Loucy (cell line): ENCODE measurements around the gene ASPSCR1.

ENCODE experiments used
- H2AFZ ChIP-seq: fragments of 200-600 bp; sonication (generic); 2 replicates; pipeline ENCODE4 v1.6.0; 2016; ENCODE audit warnings: antibody characterized with exemption, mild to moderate bottlenecking, low read length, moderate library complexity
- H3F3A ChIP-seq: fragments of 200-600 bp; 2 replicates; pipeline ENCODE4 v1.6.0; 2016; ENCODE audit warnings: antibody characterized with exemption, low read depth, mild to moderate bottlenecking
- H3K27me3 ChIP-seq: fragments of 200-600 bp; sonication (generic); 2 replicates; pipeline ENCODE4 v1.6.1; 2014; ENCODE audit warnings: low read length, mild to moderate bottlenecking; ENCODE audit not compliant: insufficient read depth, poor library complexity, severe bottlenecking
- H3K36me3 ChIP-seq: fragments of 200-600 bp; sonication (generic); 2 replicates; pipeline ENCODE4 v1.6.1; 2016; ENCODE audit warnings: low read length; ENCODE audit not compliant: insufficient read depth
- H3K4me1 ChIP-seq: fragments of 200-600 bp; sonication (generic); 2 replicates; pipeline ENCODE4 v1.5.1; 2014; ENCODE audit warnings: low read length, mild to moderate bottlenecking; ENCODE audit not compliant: insufficient read depth, poor library complexity, severe bottlenecking
- H3K4me2 ChIP-seq: fragments of 200-600 bp; sonication (generic); 2 replicates; pipeline ENCODE4 v1.6.0; 2014; ENCODE audit warnings: antibody characterized with exemption, low read length, low read depth, mild to moderate bottlenecking; ENCODE audit not compliant: poor library complexity, severe bottlenecking
- H3K4me3 ChIP-seq: fragments of 200-600 bp; sonication (generic); 2 replicates; pipeline ENCODE4 v1.5.1; 2014; ENCODE audit warnings: low read length, mild to moderate bottlenecking, mixed read lengths; ENCODE audit not compliant: poor library complexity, severe bottlenecking
- H3K79me2 ChIP-seq: fragments of 200-600 bp; sonication (generic); 2 replicates; pipeline ENCODE4 v1.6.1; 2014; ENCODE audit warnings: low read length; ENCODE audit not compliant: insufficient read depth
- H3K9ac ChIP-seq: fragments of 200-600 bp; sonication (generic); 2 replicates; pipeline ENCODE4 v1.6.0; 2014; ENCODE audit warnings: mild to moderate bottlenecking, low read depth, low read length, moderate library complexity; ENCODE audit not compliant: poor library complexity, severe bottlenecking
- H3K9me2 ChIP-seq: fragments of 200-600 bp; sonication (generic); replicated peaks from 2 replicates; pipeline ENCODE4 v1.6.1; 2016; ENCODE audit warnings: low read depth, low read length, mixed read lengths
- H3K9me3 ChIP-seq: fragments of 200-600 bp; sonication (generic); 2 replicates; pipeline ENCODE4 v1.6.1; 2014; ENCODE audit warnings: mild to moderate bottlenecking, antibody characterized with exemption, low read length, low read depth; ENCODE audit not compliant: insufficient read depth
- H4K20me1 ChIP-seq: fragments of 200-600 bp; sonication (generic); 2 replicates; pipeline ENCODE4 v1.6.0; 2014; ENCODE audit warnings: antibody characterized with exemption, low read length, mild to moderate bottlenecking; ENCODE audit not compliant: insufficient read depth, poor library complexity, severe bottlenecking
- EZH2phosphoT487 ChIP-seq: fragments of 200-600 bp; IDR thresholded peaks from 2 replicates; pipeline ENCODE4 v1.6.1; 2018; ENCODE audit warnings: antibody characterized with exemption, mild to moderate bottlenecking, moderate library complexity, borderline replicate concordance
- TF ChIP-seq, protein P1 (sequence below): fragments of 200-600 bp; sonication (generic); conservative IDR thresholded peaks from 2 replicates; pipeline ENCODE4 v1.5.1; 2014; ENCODE audit warnings: mild to moderate bottlenecking, antibody characterized with exemption, low read length

ASPSCR1 gene

GRCh38 chr17:82028966-82029365 lies 51.5 kb downstream of the ASPSCR1 start:
- Histone ChIP-seq H3K9me2 (no peaks in the 10 kb centered on the region), H3K4me2 (no peak overlapping the region), H2AFZ (no peak overlapping the region), H3K36me3 (no peaks in the 10 kb centered on the region), H3K79me2 (peaks cover 8% of the 10 kb centered on the region; the same call in 1 of the 2 replicates), H3K9me3 (no peaks in the 10 kb centered on the region), H4K20me1 (no peaks in the 10 kb centered on the region), H3K4me1 (peaks cover 21% of the 10 kb centered on the region), H3K9ac (no peak overlapping the region), H3F3A (no peaks in the 10 kb centered on the region), H3K4me3 (no peak overlapping the region), H3K27me3 (no peaks in the 10 kb centered on the region)
- TF ChIP-seq EZH2phosphoT487, result no peak
- TF ChIP-seq, protein P1, sequence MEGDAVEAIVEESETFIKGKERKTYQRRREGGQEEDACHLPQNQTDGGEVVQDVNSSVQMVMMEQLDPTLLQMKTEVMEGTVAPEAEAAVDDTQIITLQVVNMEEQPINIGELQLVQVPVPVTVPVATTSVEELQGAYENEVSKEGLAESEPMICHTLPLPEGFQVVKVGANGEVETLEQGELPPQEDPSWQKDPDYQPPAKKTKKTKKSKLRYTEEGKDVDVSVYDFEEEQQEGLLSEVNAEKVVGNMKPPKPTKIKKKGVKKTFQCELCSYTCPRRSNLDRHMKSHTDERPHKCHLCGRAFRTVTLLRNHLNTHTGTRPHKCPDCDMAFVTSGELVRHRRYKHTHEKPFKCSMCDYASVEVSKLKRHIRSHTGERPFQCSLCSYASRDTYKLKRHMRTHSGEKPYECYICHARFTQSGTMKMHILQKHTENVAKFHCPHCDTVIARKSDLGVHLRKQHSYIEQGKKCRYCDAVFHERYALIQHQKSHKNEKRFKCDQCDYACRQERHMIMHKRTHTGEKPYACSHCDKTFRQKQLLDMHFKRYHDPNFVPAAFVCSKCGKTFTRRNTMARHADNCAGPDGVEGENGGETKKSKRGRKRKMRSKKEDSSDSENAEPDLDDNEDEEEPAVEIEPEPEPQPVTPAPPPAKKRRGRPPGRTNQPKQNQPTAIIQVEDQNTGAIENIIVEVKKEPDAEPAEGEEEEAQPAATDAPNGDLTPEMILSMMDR, result no peak

DNA sequence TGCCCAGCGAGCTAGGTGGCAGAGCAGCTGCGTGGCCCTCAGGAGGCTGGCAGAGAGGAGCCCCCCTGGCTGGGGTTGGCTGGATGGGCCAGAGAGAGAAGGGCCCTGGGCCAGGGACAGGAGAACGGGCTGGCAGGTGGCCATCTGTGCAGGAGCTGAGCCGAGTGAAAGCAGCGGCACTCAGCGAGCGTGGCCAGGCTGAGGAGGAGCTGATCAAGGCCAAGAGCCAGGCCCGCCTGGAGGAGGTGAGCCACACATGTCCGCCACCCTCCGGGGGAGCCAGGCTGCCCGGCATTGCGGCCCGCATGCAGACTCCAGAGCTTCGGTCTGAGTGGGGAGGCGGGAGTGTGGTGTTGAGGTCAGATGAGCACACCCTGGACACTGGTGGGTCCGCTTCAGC lies 52.0 kb downstream of the ASPSCR1 start:
- H3K9ac ChIP-seq, result no peak overlapping the region
- H3K4me1 ChIP-seq, result peaks cover 17% of the 10 kb centered on the region
- TF ChIP-seq, protein P1, result no peak
- no peak for TF ChIP-seq EZH2phosphoT487
- H3K36me3 ChIP-seq, result no peaks in the 10 kb centered on the region
- H4K20me1 ChIP-seq, result no peaks in the 10 kb centered on the region
- H3K9me3 ChIP-seq, result no peaks in the 10 kb centered on the region
- no peaks in the 10 kb centered on the region for H3K27me3 ChIP-seq
- no peaks in the 10 kb centered on the region for H3F3A ChIP-seq
- no peaks in the 10 kb centered on the region for H3K9me2 ChIP-seq
- H3K79me2 ChIP-seq, result peaks cover 4% of the 10 kb centered on the region; the same call in 1 of the 2 replicates
- no peak overlapping the region for H3K4me2 ChIP-seq
- no peak overlapping the region for H3K4me3 ChIP-seq
- no peak overlapping the region for H2AFZ ChIP-seq

DNA sequence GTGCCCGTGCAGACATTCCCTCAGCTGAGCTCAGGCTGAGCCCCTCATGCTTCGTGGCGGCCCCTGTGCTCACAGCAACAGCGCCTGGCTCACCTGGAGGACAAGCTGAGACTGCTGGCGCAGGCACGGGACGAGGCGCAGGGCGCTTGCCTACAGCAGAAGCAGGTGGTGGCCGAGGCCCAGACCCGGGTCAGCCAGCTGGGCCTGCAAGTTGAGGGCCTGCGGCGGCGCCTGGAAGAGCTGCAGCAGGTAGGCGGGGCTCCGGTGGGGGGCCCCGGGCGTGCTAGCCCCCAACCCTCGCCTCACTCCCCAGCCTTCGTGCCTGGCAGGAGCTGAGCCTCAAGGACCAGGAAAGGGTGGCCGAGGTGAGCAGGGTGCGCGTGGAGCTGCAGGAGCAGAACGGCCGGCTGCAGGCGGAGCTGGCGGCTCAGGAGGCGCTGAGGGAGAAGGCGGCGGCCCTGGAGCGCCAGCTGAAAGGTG lies 52.6 kb downstream of the ASPSCR1 start:
- H3K36me3 ChIP-seq, result no peaks in the 10 kb centered on the region
- peak overlapping the region; percentile 76 for H3K4me3 ChIP-seq
- H3K27me3 ChIP-seq, result no peaks in the 10 kb centered on the region
- no peak overlapping the region for H3K9ac ChIP-seq
- no peaks in the 10 kb centered on the region for H3K9me2 ChIP-seq
- H3K79me2 ChIP-seq, result no peaks in the 10 kb centered on the region
- H4K20me1 ChIP-seq, result no peaks in the 10 kb centered on the region
- peaks cover 15% of the 10 kb centered on the region for H3K4me1 ChIP-seq
- TF ChIP-seq, protein P1, result no peak
- no peak for TF ChIP-seq EZH2phosphoT487
- H3K4me2 ChIP-seq, result peak overlapping the region; percentile 65
- no peak overlapping the region for H2AFZ ChIP-seq
- H3F3A ChIP-seq, result no peaks in the 10 kb centered on the region
- no peaks in the 10 kb centered on the region for H3K9me3 ChIP-seq
